HCT116 (cell line): ENCODE data around the gene SORCS2.

Experiments used
- EZH2phosphoT487 ChIP-seq: fragments of 200-600 bp; IDR thresholded peaks from 2 replicates; pipeline ENCODE4 v1.6.1; 2018; ENCODE audit warnings: antibody characterized with exemption, borderline replicate concordance
- JUND ChIP-seq: IDR thresholded peaks from 2 replicates; pipeline ENCODE4 v1.6.1; 2012
- POLR2A ChIP-seq: IDR thresholded peaks from 2 replicates; pipeline ENCODE4 v1.7.0; 2011; ENCODE audit warnings: borderline replicate concordance; ENCODE audit not compliant: insufficient read depth, insufficient read length; ENCODE audit errors: extremely low read depth
- POLR2AphosphoS5 ChIP-seq: IDR thresholded peaks from 2 replicates; pipeline ENCODE4 v1.6.1; 2011; ENCODE audit warnings: mild to moderate bottlenecking, low read depth, low read length, moderate library complexity
- RAD21 ChIP-seq: IDR thresholded peaks from 2 replicates; pipeline ENCODE4 v1.6.1; 2012; ENCODE audit warnings: low read depth, mild to moderate bottlenecking
- SIN3A ChIP-seq: IDR thresholded peaks from 2 replicates; pipeline ENCODE4 v1.6.1; 2012; ENCODE audit warnings: low read depth
- YY1 ChIP-seq: IDR thresholded peaks from 2 replicates; pipeline ENCODE4 v1.6.1; 2011; ENCODE audit warnings: low read length, low read depth, moderate library complexity, mild to moderate bottlenecking; ENCODE audit not compliant: insufficient replicate concordance; ENCODE audit errors: extremely low read depth
- TF ChIP-seq, protein P1 (sequence below): IDR thresholded peaks from 2 replicates; pipeline ENCODE4 v1.6.1; 2012

GRCh38 chr4:7595934-7596461 lies 403.7 kb downstream of the SORCS2 start:
- TF ChIP-seq POLR2A, result no peak
- no peak for TF ChIP-seq SIN3A
- no peak for TF ChIP-seq JUND
- no peak for TF ChIP-seq POLR2AphosphoS5
- TF ChIP-seq RAD21, result no peak
- TF ChIP-seq, protein P1, sequence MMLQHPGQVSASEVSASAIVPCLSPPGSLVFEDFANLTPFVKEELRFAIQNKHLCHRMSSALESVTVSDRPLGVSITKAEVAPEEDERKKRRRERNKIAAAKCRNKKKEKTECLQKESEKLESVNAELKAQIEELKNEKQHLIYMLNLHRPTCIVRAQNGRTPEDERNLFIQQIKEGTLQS, result no peak
- TF ChIP-seq YY1, result no peak
- no peak for TF ChIP-seq EZH2phosphoT487
